ENCODE measurements around the gene NPR1. TPM values are rescaled to one million over a fixed set of nuclear protein-coding genes. Genes with fewer than 3 reads are reported as not detected.

Gene NPR1
- total RNA-seq, 1 donor: under 0.01 TPM

- H3K36me3 ChIP-seq (ENCODE audit: insufficient read depth, low read length): peaks cover 43% of the 10 kb centered on the region
- peaks cover 16% of the 10 kb centered on the region for H3K79me2 ChIP-seq (ENCODE audit: insufficient read depth, low read length)
These were observed 31.7 kb upstream of the NPR1 start for GRCh38 chr1:153646672-153647345.

GRCh38 chr1:153647346-153647714 is 31.2 kb upstream of the NPR1 start:
- H3K27me3 ChIP-seq (ENCODE audit: insufficient read depth, low read length): no peaks in the 10 kb centered on the region
- H4K20me1 ChIP-seq (ENCODE audit: insufficient read depth, low read length): peaks cover 16% of the 10 kb centered on the region
- TF ChIP-seq CTCF (IDR thresholded peaks at IDR 0.05; ENCODE audit: extremely low read depth, low read depth, low read length): no peak
- peaks cover 12% of the 10 kb centered on the region for H3K79me2 ChIP-seq (ENCODE audit: insufficient read depth, low read length)
- H3K9me3 ChIP-seq (ENCODE audit: low read depth, low read length): no peaks in the 10 kb centered on the region
- H3K27ac ChIP-seq (ENCODE audit: low read depth, low read length): no peak overlapping the region
- DNase-seq (ENCODE audit: insufficient read length, low spot score, missing footprints): no peak
- H3K4me2 ChIP-seq (ENCODE audit: insufficient read depth, low read length): no peak overlapping the region
- H2AFZ ChIP-seq (ENCODE audit: low read length): no peak overlapping the region
- no peaks in the 10 kb centered on the region for H3K4me1 ChIP-seq (ENCODE audit: insufficient read depth, low read length)
- peaks cover 37% of the 10 kb centered on the region for H3K36me3 ChIP-seq (ENCODE audit: insufficient read depth, low read length)
- no peak overlapping the region for H3K4me3 ChIP-seq (ENCODE audit: insufficient read depth, low read length)

More at GRCh38 chr1:153646672-153647345, 31.7 kb upstream of the NPR1 start:
- Histone ChIP-seq H2AFZ (ENCODE audit: low read length) (no peak overlapping the region), H4K20me1 (ENCODE audit: insufficient read depth, low read length) (peaks cover 16% of the 10 kb centered on the region), H3K27me3 (ENCODE audit: insufficient read depth, low read length) (no peaks in the 10 kb centered on the region), H3K9me3 (ENCODE audit: low read depth, low read length) (no peaks in the 10 kb centered on the region), H3K4me1 (ENCODE audit: insufficient read depth, low read length) (no peaks in the 10 kb centered on the region), H3K4me2 (ENCODE audit: insufficient read depth, low read length) (no peak overlapping the region), H3K27ac (ENCODE audit: low read depth, low read length) (no peak overlapping the region), H3K4me3 (ENCODE audit: insufficient read depth, low read length) (no peak overlapping the region)
- DNase-seq (ENCODE audit: insufficient read length, low spot score, missing footprints): peak; percentile 55
- no peak for TF ChIP-seq CTCF (IDR thresholded peaks at IDR 0.05; ENCODE audit: extremely low read depth, low read depth, low read length)

- peaks cover 29% of the 10 kb centered on the region for H3K36me3 ChIP-seq (ENCODE audit: insufficient read depth, low read length)
- no peak overlapping the region for H3K4me2 ChIP-seq (ENCODE audit: insufficient read depth, low read length)
- H3K4me3 ChIP-seq (ENCODE audit: insufficient read depth, low read length): no peak overlapping the region
- no peaks in the 10 kb centered on the region for H3K27me3 ChIP-seq (ENCODE audit: insufficient read depth, low read length)
- no peak overlapping the region for H3K27ac ChIP-seq (ENCODE audit: low read depth, low read length)
- no peaks in the 10 kb centered on the region for H3K9me3 ChIP-seq (ENCODE audit: low read depth, low read length)
- TF ChIP-seq CTCF (IDR thresholded peaks at IDR 0.05; ENCODE audit: extremely low read depth, low read depth, low read length): no peak
- peak; percentile 48 for DNase-seq (ENCODE audit: insufficient read length, low spot score, missing footprints)
- peaks cover 6% of the 10 kb centered on the region for H3K79me2 ChIP-seq (ENCODE audit: insufficient read depth, low read length)
- H2AFZ ChIP-seq (ENCODE audit: low read length): no peak overlapping the region
- H4K20me1 ChIP-seq (ENCODE audit: insufficient read depth, low read length): peaks cover 16% of the 10 kb centered on the region
- peaks cover 7% of the 10 kb centered on the region for H3K4me1 ChIP-seq (ENCODE audit: insufficient read depth, low read length)
These were observed 30.4 kb upstream of the NPR1 start for GRCh38 chr1:153648000-153648643.

GRCh38 chr1:153649137-153649862 is 29.2 kb upstream of the NPR1 start:
- Histone ChIP-seq H3K9me3 (ENCODE audit: low read depth, low read length) (no peaks in the 10 kb centered on the region), H3K4me3 (ENCODE audit: insufficient read depth, low read length) (no peak overlapping the region), H3K36me3 (ENCODE audit: insufficient read depth, low read length) (peaks cover 18% of the 10 kb centered on the region), H3K27me3 (ENCODE audit: insufficient read depth, low read length) (no peaks in the 10 kb centered on the region), H3K4me2 (ENCODE audit: insufficient read depth, low read length) (no peak overlapping the region), H3K27ac (ENCODE audit: low read depth, low read length) (no peak overlapping the region), H2AFZ (ENCODE audit: low read length) (no peak overlapping the region), H3K4me1 (ENCODE audit: insufficient read depth, low read length) (peaks cover 9% of the 10 kb centered on the region), H4K20me1 (ENCODE audit: insufficient read depth, low read length) (peaks cover 11% of the 10 kb centered on the region), H3K79me2 (ENCODE audit: insufficient read depth, low read length) (no peaks in the 10 kb centered on the region)
- DNase-seq (ENCODE audit: insufficient read length, low spot score, missing footprints): no peak
- no peak for TF ChIP-seq CTCF (IDR thresholded peaks at IDR 0.05; ENCODE audit: extremely low read depth, low read depth, low read length)

Data from osteoblast (primary cell).